ENCODE results near the gene HMGCL. TPM values are rescaled to one million over a fixed set of nuclear protein-coding genes. Genes with fewer than 3 reads are reported as not detected.

HMGCL gene
- total RNA-seq (59.3 and 74.6 TPM in 2 replicates), polyA plus RNA-seq (34.1 and 41.3 TPM in 2 replicates), polyA minus RNA-seq (ENCODE audit: low replicate concordance) (21.4 and 28.5 TPM in 2 replicates)
- 33.0 and 37.3 TPM in 2 replicates for polyA plus RNA-seq (2012)

GRCh38 chr1:23825076-23825761 lies at the start of gene HMGCL:
TSS of gene HMGCL (minus strand) at chr1:23825429. CDS start at chr1:23825415, 14 bp downstream.
- Histone ChIP-seq H3K9ac (ENCODE audit: insufficient read depth, low read length) (peak within 1 kb of the TSS; percentile 99), H3K27ac (ENCODE audit: insufficient read depth, low read length) (peak within 1 kb of the TSS; percentile 98), H3K27me3 (ENCODE audit: control insufficient read depth, insufficient read depth, low read length) (no peaks in the 10 kb centered on the region), H3K4me1 (ENCODE audit: control insufficient read depth, extremely low read depth, insufficient read depth, low read length) (peaks cover 4% of the 10 kb centered on the region), H4K20me1 (ENCODE audit: control insufficient read depth, extremely low read depth, insufficient read depth, low read length) (no peaks in the 10 kb centered on the region), H3K36me3 (ENCODE audit: control insufficient read depth, insufficient read depth, low read length) (no peaks in the 10 kb centered on the region), H3K9me3 (ENCODE audit: control insufficient read depth, insufficient read depth, low read depth, low read length) (no peaks in the 10 kb centered on the region), H3K4me2 (ENCODE audit: extremely low read depth, insufficient read depth, low read length) (peak within 1 kb of the TSS; percentile 97), H3K79me2 (ENCODE audit: control insufficient read depth, insufficient read depth, low read length) (peaks cover 11% of the 10 kb centered on the region), H2AFZ (ENCODE audit: low read length) (peak within 1 kb of the TSS; percentile 83), H3K4me3 (replicated peaks in 1 of 4; ENCODE audit: control extremely low read depth in 1 of 4, insufficient read depth in 1 of 4, low read depth in 3 of 4, low read length in 4 of 4) (peak within 1 kb of the TSS; percentile 97 to 99 (median 98))
- no peak for TF ChIP-seq CTCF (conservative IDR thresholded peaks at IDR 0.05 in 1 of 2, IDR thresholded peaks at IDR 0.05 in 1 of 2; ENCODE audit: low read depth in 1 of 2, low read length in 2 of 2)
- TF ChIP-seq EZH2 (IDR thresholded peaks at IDR 0.05; ENCODE audit: low read length, missing control alignments) = no peak
- DNase-seq (ENCODE audit: low read depth in 2 of 2) = peak; percentile 85 to 86

GRCh38 chr1:23872421-23872820 lies 47.2 kb upstream of the HMGCL start:
- no peak overlapping the region for H3K4me3 ChIP-seq (replicated peaks in 1 of 4; ENCODE audit: control extremely low read depth in 1 of 4, insufficient read depth in 1 of 4, low read depth in 3 of 4, low read length in 4 of 4)
- H2AFZ ChIP-seq (ENCODE audit: low read length) = no peak overlapping the region
- no peaks in the 10 kb centered on the region for H3K9me3 ChIP-seq (ENCODE audit: control insufficient read depth, insufficient read depth, low read depth, low read length)
- DNase-seq (ENCODE audit: low read depth in 2 of 2) = no peak
- H3K9ac ChIP-seq (ENCODE audit: insufficient read depth, low read length) = no peak overlapping the region
- H4K20me1 ChIP-seq (ENCODE audit: control insufficient read depth, extremely low read depth, insufficient read depth, low read length) = no peaks in the 10 kb centered on the region
- H3K27ac ChIP-seq (ENCODE audit: insufficient read depth, low read length) = no peak overlapping the region
- H3K36me3 ChIP-seq (ENCODE audit: control insufficient read depth, insufficient read depth, low read length) = no peaks in the 10 kb centered on the region
- H3K4me2 ChIP-seq (ENCODE audit: extremely low read depth, insufficient read depth, low read length) = no peak overlapping the region
- no peaks in the 10 kb centered on the region for H3K4me1 ChIP-seq (ENCODE audit: control insufficient read depth, extremely low read depth, insufficient read depth, low read length)
- peaks cover 2% of the 10 kb centered on the region for H3K27me3 ChIP-seq (ENCODE audit: control insufficient read depth, insufficient read depth, low read length)
- H3K79me2 ChIP-seq (ENCODE audit: control insufficient read depth, insufficient read depth, low read length) = no peaks in the 10 kb centered on the region
- TF ChIP-seq EZH2 (IDR thresholded peaks at IDR 0.05; ENCODE audit: low read length, missing control alignments) (no peak), CTCF (conservative IDR thresholded peaks at IDR 0.05 in 1 of 2, IDR thresholded peaks at IDR 0.05 in 1 of 2; ENCODE audit: low read depth in 1 of 2, low read length in 2 of 2) (no peak)

GRCh38 chr1:23869051-23869450 lies 43.8 kb upstream of the HMGCL start:
- peak overlapping the region; percentile 96 for H3K4me2 ChIP-seq (ENCODE audit: extremely low read depth, insufficient read depth, low read length)
- no peaks in the 10 kb centered on the region for H4K20me1 ChIP-seq (ENCODE audit: control insufficient read depth, extremely low read depth, insufficient read depth, low read length)
- no peak overlapping the region for H3K9ac ChIP-seq (ENCODE audit: insufficient read depth, low read length)
- no peaks in the 10 kb centered on the region for H3K36me3 ChIP-seq (ENCODE audit: control insufficient read depth, insufficient read depth, low read length)
- H3K4me1 ChIP-seq (ENCODE audit: control insufficient read depth, extremely low read depth, insufficient read depth, low read length) = no peaks in the 10 kb centered on the region
- H3K27ac ChIP-seq (ENCODE audit: insufficient read depth, low read length) = no peak overlapping the region
- TF ChIP-seq EZH2 (IDR thresholded peaks at IDR 0.05; ENCODE audit: low read length, missing control alignments) (no peak), CTCF (conservative IDR thresholded peaks at IDR 0.05 in 1 of 2, IDR thresholded peaks at IDR 0.05 in 1 of 2; ENCODE audit: low read depth in 1 of 2, low read length in 2 of 2) (no peak)
- peak overlapping the region; percentile 51 for H2AFZ ChIP-seq (ENCODE audit: low read length)
- DNase-seq (ENCODE audit: low read depth in 2 of 2) = no peak
- H3K9me3 ChIP-seq (ENCODE audit: control insufficient read depth, insufficient read depth, low read depth, low read length) = no peaks in the 10 kb centered on the region
- peaks cover 11% of the 10 kb centered on the region for H3K27me3 ChIP-seq (ENCODE audit: control insufficient read depth, insufficient read depth, low read length)
- H3K79me2 ChIP-seq (ENCODE audit: control insufficient read depth, insufficient read depth, low read length) = no peaks in the 10 kb centered on the region
- H3K4me3 ChIP-seq (replicated peaks in 1 of 4; ENCODE audit: control extremely low read depth in 1 of 4, insufficient read depth in 1 of 4, low read depth in 3 of 4, low read length in 4 of 4) = peak overlapping the region in 1 of 4 experiments; percentile 66

All from fibroblast of lung (primary cell).